Keratinocyte (primary cell): Measurements from ENCODE around the gene LY9. TPM values are rescaled to one million over a fixed set of nuclear protein-coding genes. Genes with fewer than 3 reads are reported as not detected.

Source experiments
- DNase-seq: peaks from one replicate; pipeline ENCODE4 v3.0.0-alpha.2; 2011; ENCODE audit warnings: low read depth, missing footprints, low spot score
- FAIRE-seq: peaks from 2 replicates; lab custom pipeline; 2011; peaks lifted over from hg19 to GRCh38; lab: Jason Lieb, UNC
- H2AFZ ChIP-seq: 2 replicates; pipeline ENCODE4 v1.6.0; 2012; ENCODE audit warnings: low read length, control low read depth, inconsistent platforms; ENCODE audit not compliant: control insufficient read depth
- H3K27ac ChIP-seq: 2 replicates; pipeline ENCODE4 v1.5.1; 2011; ENCODE audit warnings: low read length; ENCODE audit not compliant: control insufficient read depth, insufficient read depth
- H3K27me3 ChIP-seq: 3 replicates; pipeline ENCODE4 v1.6.0; 2011; ENCODE audit warnings: low read length; ENCODE audit not compliant: control insufficient read depth, insufficient read depth; ENCODE audit errors: extremely low read depth
- H3K36me3 ChIP-seq, 2 experiments: 2 replicates in 1 of 2; 3 replicates in 1 of 2; pipeline ENCODE4 v1.5.1; 2011; ENCODE audit warnings: low read length in 2 of 2, mild to moderate bottlenecking in 1 of 2; ENCODE audit not compliant: control insufficient read depth in 2 of 2, insufficient read depth in 2 of 2; ENCODE audit errors: extremely low read depth in 1 of 2
- H3K4me1 ChIP-seq: 3 replicates; pipeline ENCODE4 v1.5.1; 2011; ENCODE audit warnings: low read length; ENCODE audit not compliant: control insufficient read depth, insufficient read depth; ENCODE audit errors: extremely low read depth
- H3K4me2 ChIP-seq: 3 replicates; pipeline ENCODE4 v1.6.0; 2011; ENCODE audit warnings: low read depth, low read length; ENCODE audit not compliant: control insufficient read depth, insufficient read depth; ENCODE audit errors: extremely low read depth
- H3K4me3 ChIP-seq, 3 experiments: fragments of 200-600 bp in 1 of 3; sonication (generic) in 1 of 3; 2 replicates in 2 of 3; 3 replicates in 1 of 3; pipeline ENCODE4 v1.5.1; 2011 to 2016; ENCODE audit warnings: low read length in 3 of 3, mild to moderate bottlenecking in 3 of 3, control low read depth in 2 of 3, inconsistent platforms in 1 of 3, low read depth in 1 of 3, mixed read lengths in 1 of 3, mixed run types in 1 of 3, moderate library complexity in 1 of 3; ENCODE audit not compliant: control insufficient read depth in 2 of 3, insufficient read depth in 2 of 3; ENCODE audit errors: extremely low read depth in 1 of 3
- H3K79me2 ChIP-seq: 2 replicates; pipeline ENCODE4 v1.6.0; 2012; ENCODE audit warnings: low read length; ENCODE audit not compliant: control insufficient read depth, insufficient read depth
- H3K9ac ChIP-seq: 3 replicates; pipeline ENCODE4 v1.6.0; 2011; ENCODE audit warnings: low read length; ENCODE audit not compliant: control insufficient read depth, insufficient read depth; ENCODE audit errors: extremely low read depth
- H3K9me1 ChIP-seq: 3 replicates; pipeline ENCODE4 v1.6.0; 2011; ENCODE audit warnings: low read length; ENCODE audit not compliant: control insufficient read depth, insufficient read depth; ENCODE audit errors: extremely low read depth
- H3K9me3 ChIP-seq: 2 replicates; pipeline ENCODE4 v1.5.1; 2012; ENCODE audit warnings: low read depth, low read length; ENCODE audit not compliant: control insufficient read depth
- H4K20me1 ChIP-seq: 3 replicates; pipeline ENCODE4 v1.6.0; 2011; ENCODE audit warnings: low read length; ENCODE audit not compliant: control insufficient read depth, insufficient read depth; ENCODE audit errors: extremely low read depth
- CTCF ChIP-seq, 3 experiments: IDR thresholded peaks in 1 of 3; conservative IDR thresholded peaks in 1 of 3; optimal IDR thresholded peaks in 1 of 3; 2 replicates in 2 of 3; 3 replicates in 1 of 3; pipeline versions ENCODE3 to v1.5.1; 2011; ENCODE audit warnings: low read length in 3 of 3, mild to moderate bottlenecking in 3 of 3, moderate library complexity in 2 of 3, control low read depth in 1 of 3, inconsistent platforms in 1 of 3; ENCODE audit not compliant: insufficient read depth in 2 of 3; ENCODE audit errors: extremely low read depth in 1 of 3
- EZH2 ChIP-seq: IDR thresholded peaks from one replicate; pipeline ENCODE4 v1.6.1; 2012; ENCODE audit warnings: inconsistent platforms, mild to moderate bottlenecking, low read length, moderate library complexity
- dilution Hi-C: fragments of 300-500 bp; cut with MboI; formaldehyde crosslinking; loops from one replicate; pipeline ENCODE4 v1.7.0; 2020; ENCODE audit warnings: low sequenced_read_pairs; ENCODE audit not compliant: extremely low pct_ligation_motif_present
- polyA plus RNA-seq, 5 experiments: library from polyadenylated mRNA; depleted of rRNA in 3 of 5; stranded (reverse) in 3 of 5; stranded (forward) in 1 of 5; unstranded in 1 of 5; fragments of >200 nt; gene quantifications; 1 replicate in 1 of 5; 2 replicates in 3 of 5; 3 replicates in 1 of 5; pipeline versions ENCODE4 v1.2.1 to v1.2.3, GENCODE V29; 2011 to 2012; ENCODE audit warnings: missing spikeins in 2 of 5, low read depth in 1 of 5, low replicate concordance in 1 of 5

Gene LY9
- polyA plus RNA-seq, 1 donor (not counting 4 experiments of a cell fraction or from before 2014, with no cell fraction given), result not detected

GRCh38 chr1:160834945-160835565 lies 39.1 kb downstream of the LY9 start:
- Histone ChIP-seq H3K9me3 (no peaks in the 10 kb centered on the region), H4K20me1 (no peaks in the 10 kb centered on the region), H3K4me1 (no peaks in the 10 kb centered on the region), H3K36me3 (no peaks in the 10 kb centered on the region), H3K27me3 (no peaks in the 10 kb centered on the region), H3K4me2 (no peak overlapping the region), H3K9me1 (no peaks in the 10 kb centered on the region), H3K4me3 (no peak overlapping the region), H2AFZ (no peak overlapping the region), H3K27ac (no peak overlapping the region), H3K79me2 (no peaks in the 10 kb centered on the region), H3K9ac (no peak overlapping the region)
- no peak for TF ChIP-seq EZH2
- peak; percentile 54 to 71 (median 56) for TF ChIP-seq CTCF (optimal IDR thresholded peaks at IDR 0.05 in 1 of 3, IDR thresholded peaks at IDR 0.05 in 1 of 3, conservative IDR thresholded peaks at IDR 0.05 in 1 of 3; ENCODE audit: extremely low read depth in 1 of 3, insufficient read depth in 2 of 3, low read length in 3 of 3)
- FAIRE-seq (peak; percentile 26), DNase-seq (no peak)
- dilution Hi-C loops, result no loop called here

- Histone ChIP-seq H2AFZ (no peak overlapping the region), H3K36me3 (no peaks in the 10 kb centered on the region), H3K27ac (no peak overlapping the region), H3K9ac (no peak overlapping the region), H3K4me2 (no peak overlapping the region), H3K27me3 (no peaks in the 10 kb centered on the region), H4K20me1 (no peaks in the 10 kb centered on the region), H3K4me1 (no peaks in the 10 kb centered on the region), H3K4me3 (no peak overlapping the region), H3K9me3 (no peaks in the 10 kb centered on the region), H3K79me2 (no peaks in the 10 kb centered on the region), H3K9me1 (no peaks in the 10 kb centered on the region)
- no peak for TF ChIP-seq CTCF (optimal IDR thresholded peaks at IDR 0.05 in 1 of 3, IDR thresholded peaks at IDR 0.05 in 1 of 3, conservative IDR thresholded peaks at IDR 0.05 in 1 of 3; ENCODE audit: extremely low read depth in 1 of 3, insufficient read depth in 2 of 3, low read length in 3 of 3)
- TF ChIP-seq EZH2, result no peak
- DNase-seq (no peak), FAIRE-seq (no peak)
- dilution Hi-C loops, result no loop called here
Measured at GRCh38 chr1:160835751-160836150, 39.8 kb downstream of the LY9 start.
